Measurements from ENCODE around the gene MRFAP1L1. TPM values are rescaled to one million over a fixed set of nuclear protein-coding genes. Genes with fewer than 3 reads are reported as not detected.

MRFAP1L1 gene
- total and polyA plus RNA-seq, 9 of the 15 experiments (the other 6 are each of a cell fraction or from before 2014, with no cell fraction given) = 37.6 to 111 (median 83.8) TPM

- TF ChIP-seq NFATC3 (IDR thresholded peaks at IDR 0.05) (0 out of 2 replicates have a peak, but pooled peaks have one; percentile 4), REST (IDR thresholded peaks at IDR 0.05; ENCODE audit: borderline replicate concordance) (peak; percentile 93), REST (CRISPR knock-in tag; IDR thresholded peaks at IDR 0.05; ENCODE audit: low read depth) (no peak), NR3C1 (CRISPR knock-in tag; IDR thresholded peaks at IDR 0.05) (no peak), TFAP4 (CRISPR knock-in tag; IDR thresholded peaks at IDR 0.05; ENCODE audit: borderline replicate concordance) (peak; percentile 79), NFRKB (IDR thresholded peaks at IDR 0.05; ENCODE audit: low read depth) (peak; percentile 84), RBM25 (IDR thresholded peaks at IDR 0.05; ENCODE audit: low read depth, low read length, severe bottlenecking) (no peak), KDM5B (IDR thresholded peaks at IDR 0.05; ENCODE audit: insufficient replicate concordance, low read depth, low read length) (peak; percentile 79), ZC3H8 (IDR thresholded peaks at IDR 0.05) (no peak), BMI1 (IDR thresholded peaks at IDR 0.05; ENCODE audit: low read length) (no peak), CHAMP1 (IDR thresholded peaks at IDR 0.05) (no peak), THAP7 (CRISPR knock-in tag; IDR thresholded peaks at IDR 0.05) (peak; percentile 84; the same call in 1 of the 2 replicates), PTRF (tag; IDR thresholded peaks at IDR 0.05) (no peak), MCM5 (IDR thresholded peaks at IDR 0.05; ENCODE audit: low read depth) (no peak)
These were observed 35.8 kb downstream of the MRFAP1L1 start (continued) for GRCh38 chr4:6673660-6674499.
